IMR-90 (cell line): ENCODE data around the gene TBCD.

Experiments
- CEBPB ChIP-seq: IDR thresholded peaks from 2 replicates; pipeline ENCODE4 v1.6.1; 2012; ENCODE audit warnings: low read depth, low read length, improper control_type of control experiment
- MAFK ChIP-seq: IDR thresholded peaks from 2 replicates; pipeline ENCODE4 v1.6.1; 2012; ENCODE audit warnings: low read depth, low read length, improper control_type of control experiment
- MXI1 ChIP-seq: IDR thresholded peaks from 2 replicates; pipeline ENCODE4 v1.6.1; 2012; ENCODE audit warnings: low read depth, mild to moderate bottlenecking, low read length, moderate library complexity, borderline replicate concordance
- POLR2A ChIP-seq: IDR thresholded peaks from 2 replicates; pipeline ENCODE4 v1.6.1; 2012; ENCODE audit warnings: mild to moderate bottlenecking, low read depth, low read length
- RAD21 ChIP-seq: IDR thresholded peaks from 2 replicates; pipeline ENCODE4 v1.6.1; 2012; ENCODE audit warnings: low read length, improper control_type of control experiment
- SMC3 ChIP-seq: fragments of 150-350 bp; IDR thresholded peaks from 2 replicates; pipeline ENCODE4 v1.6.1; 2016; ENCODE audit warnings: low read depth, mild to moderate bottlenecking, antibody characterized with exemption, low read length, moderate library complexity
- TF ChIP-seq, protein P1 (sequence below): conservative IDR thresholded peaks from 2 replicates; pipeline ENCODE4 v1.5.1; 2012; ENCODE audit warnings: mild to moderate bottlenecking, low read depth, low read length, improper control_type of control experiment

DNA sequence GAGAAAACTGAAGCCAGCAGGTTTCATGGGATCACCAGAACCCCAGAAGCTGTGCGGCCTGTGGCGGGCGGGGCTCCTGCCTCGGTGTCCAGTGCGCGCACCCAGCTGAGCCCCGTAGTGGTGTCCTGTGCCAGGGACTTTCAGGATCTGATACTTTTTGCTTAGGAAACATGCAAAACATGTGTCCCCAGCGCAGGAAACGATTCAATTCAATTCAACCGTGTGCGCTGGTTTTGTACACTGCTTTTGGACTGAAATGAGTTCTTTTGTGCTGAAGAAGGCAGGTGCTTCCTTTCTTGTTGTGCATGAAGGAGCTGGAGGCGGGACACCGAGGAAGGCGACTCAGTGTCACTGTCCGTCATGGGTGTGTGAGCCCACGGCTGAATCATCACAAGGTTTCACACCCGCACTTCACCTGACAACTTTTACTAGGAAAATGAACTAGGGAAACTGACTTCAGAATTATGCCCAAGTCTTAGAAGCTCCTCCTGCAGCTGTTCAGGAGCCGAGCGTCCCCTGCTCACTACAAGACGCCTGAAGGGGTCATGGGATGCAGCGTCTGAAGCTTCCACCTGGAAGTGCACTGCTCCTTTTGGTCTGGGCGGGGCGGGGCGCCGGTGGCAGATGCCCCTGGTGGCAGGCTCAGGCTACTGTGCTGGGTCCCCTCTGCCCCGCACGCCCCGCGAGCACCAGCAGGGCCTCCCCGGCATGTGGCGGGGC is 119.4 kb downstream of the TBCD start:
- TF ChIP-seq, protein P1, sequence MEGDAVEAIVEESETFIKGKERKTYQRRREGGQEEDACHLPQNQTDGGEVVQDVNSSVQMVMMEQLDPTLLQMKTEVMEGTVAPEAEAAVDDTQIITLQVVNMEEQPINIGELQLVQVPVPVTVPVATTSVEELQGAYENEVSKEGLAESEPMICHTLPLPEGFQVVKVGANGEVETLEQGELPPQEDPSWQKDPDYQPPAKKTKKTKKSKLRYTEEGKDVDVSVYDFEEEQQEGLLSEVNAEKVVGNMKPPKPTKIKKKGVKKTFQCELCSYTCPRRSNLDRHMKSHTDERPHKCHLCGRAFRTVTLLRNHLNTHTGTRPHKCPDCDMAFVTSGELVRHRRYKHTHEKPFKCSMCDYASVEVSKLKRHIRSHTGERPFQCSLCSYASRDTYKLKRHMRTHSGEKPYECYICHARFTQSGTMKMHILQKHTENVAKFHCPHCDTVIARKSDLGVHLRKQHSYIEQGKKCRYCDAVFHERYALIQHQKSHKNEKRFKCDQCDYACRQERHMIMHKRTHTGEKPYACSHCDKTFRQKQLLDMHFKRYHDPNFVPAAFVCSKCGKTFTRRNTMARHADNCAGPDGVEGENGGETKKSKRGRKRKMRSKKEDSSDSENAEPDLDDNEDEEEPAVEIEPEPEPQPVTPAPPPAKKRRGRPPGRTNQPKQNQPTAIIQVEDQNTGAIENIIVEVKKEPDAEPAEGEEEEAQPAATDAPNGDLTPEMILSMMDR: no peak
- TF ChIP-seq MXI1 (no peak), POLR2A (no peak), MAFK (no peak), RAD21 (no peak), SMC3 (no peak), CEBPB (no peak)
